ENCODE data around the gene MILR1.
"Not testable (repeated sequence)": the region's sequence is repeated elsewhere in the genome, so short reads cannot be mapped to it uniquely, and the experiment has no call there.

MILR1 gene

GRCh38 chr17:64426596-64426995 is 22.3 kb upstream of the MILR1 start:
- in situ Hi-C loops (cut with MboI; ENCODE audit: low sequenced_read_pairs), result no loop called here

- in situ Hi-C loops (cut with MboI; ENCODE audit: low sequenced_read_pairs), result no loop called here
Observed at GRCh38 chr17:64428406-64428805, 20.5 kb upstream of the MILR1 start.

GRCh38 chr17:64430036-64430435 is 18.9 kb upstream of the MILR1 start:
- in situ Hi-C loops (cut with MboI; ENCODE audit: low sequenced_read_pairs), result not testable (repeated sequence)

- in situ Hi-C loops (cut with MboI; ENCODE audit: low sequenced_read_pairs), result no loop called here
Observed at GRCh38 chr17:64431534-64431933, 17.4 kb upstream of the MILR1 start.

GRCh38 chr17:64437944-64438525 is 10.9 kb upstream of the MILR1 start:
- in situ Hi-C loops (cut with MboI; ENCODE audit: low sequenced_read_pairs), result no loop called here

GRCh38 chr17:64439521-64439920 is 9.4 kb upstream of the MILR1 start:
- in situ Hi-C loops (cut with MboI; ENCODE audit: low sequenced_read_pairs), result not testable (repeated sequence)

GRCh38 chr17:64439956-64440355 is 9.0 kb upstream of the MILR1 start:
- in situ Hi-C loops (cut with MboI; ENCODE audit: low sequenced_read_pairs), result no loop called here

GRCh38 chr17:64441772-64442540 is 7.0 kb upstream of the MILR1 start:
- in situ Hi-C loops (cut with MboI; ENCODE audit: low sequenced_read_pairs), result no loop called here

GRCh38 chr17:64442541-64442971 is 6.4 kb upstream of the MILR1 start:
- in situ Hi-C loops (cut with MboI; ENCODE audit: low sequenced_read_pairs), result no loop called here

- in situ Hi-C loops (cut with MboI; ENCODE audit: low sequenced_read_pairs), result no loop called here
Observed at GRCh38 chr17:64443086-64443760, 5.7 kb upstream of the MILR1 start.

- in situ Hi-C loops (cut with MboI; ENCODE audit: low sequenced_read_pairs), result no loop called here
Observed at GRCh38 chr17:64447526-64447925, 1.4 kb upstream of the MILR1 start.

GRCh38 chr17:64449545-64449944 is 630 bp downstream of the MILR1 start:
- in situ Hi-C loops (cut with MboI; ENCODE audit: low sequenced_read_pairs), result no loop called here

- in situ Hi-C loops (cut with MboI; ENCODE audit: low sequenced_read_pairs), result no loop called here
Observed at GRCh38 chr17:64455993-64456885, 7.3 kb downstream of the MILR1 start.

GRCh38 chr17:64457156-64457555 is 8.2 kb downstream of the MILR1 start:
- in situ Hi-C loops (cut with MboI; ENCODE audit: low sequenced_read_pairs), result no loop called here

- in situ Hi-C loops (cut with MboI; ENCODE audit: low sequenced_read_pairs), result no loop called here
Observed at GRCh38 chr17:64458756-64459155, 9.8 kb downstream of the MILR1 start.

- in situ Hi-C loops (cut with MboI; ENCODE audit: low sequenced_read_pairs), result no loop called here
Observed at GRCh38 chr17:64459284-64459747, 10.4 kb downstream of the MILR1 start.

- in situ Hi-C loops (cut with MboI; ENCODE audit: low sequenced_read_pairs), result not testable (repeated sequence)
Observed at GRCh38 chr17:64459818-64460217, 10.9 kb downstream of the MILR1 start.

- in situ Hi-C loops (cut with MboI; ENCODE audit: low sequenced_read_pairs), result no loop called here
Observed at GRCh38 chr17:64460955-64461354, 12.0 kb downstream of the MILR1 start.

- in situ Hi-C loops (cut with MboI; ENCODE audit: low sequenced_read_pairs), result no loop called here
Observed at GRCh38 chr17:64461788-64462187, 12.9 kb downstream of the MILR1 start.

GRCh38 chr17:64466019-64466735 is 17.3 kb downstream of the MILR1 start:
- in situ Hi-C loops (cut with MboI; ENCODE audit: low sequenced_read_pairs), result no loop called here
